GM19328 (cell line): ENCODE measurements around the gene CYP46A1.

Experiments used
- ATAC-seq: cut with Tn5 transposase; IDR thresholded peaks from one replicate; pipeline ENCODE4 v1.9.1; 2021; ENCODE audit warnings: mild to moderate bottlenecking, moderate library complexity; ENCODE audit not compliant: unreplicated experiment

CYP46A1 gene

GRCh38 chr14:99707420-99707819, 23.3 kb downstream of the CYP46A1 start:
- ATAC-seq, result no peak

DNA sequence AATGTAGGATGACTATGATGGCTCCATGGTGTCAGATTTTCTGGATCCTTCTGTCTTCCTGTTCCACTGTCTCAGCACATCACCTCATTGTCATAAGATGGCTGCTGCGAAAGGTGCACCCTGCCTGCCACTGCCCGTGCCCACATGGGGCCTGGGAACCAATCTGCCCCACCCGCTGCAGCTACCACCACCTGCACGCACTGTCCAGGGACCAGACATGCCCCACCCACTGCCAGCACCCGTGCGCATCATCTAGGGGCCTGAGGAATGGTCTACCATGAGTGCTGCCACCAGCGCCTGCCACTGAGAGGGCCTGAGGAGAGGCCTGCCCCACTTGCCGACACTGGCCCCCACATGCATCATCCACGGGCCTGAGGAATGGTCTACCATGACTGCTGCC, 23.8 kb downstream of the CYP46A1 start:
- no peak for ATAC-seq

- no peak for ATAC-seq
These were observed 24.4 kb downstream of the CYP46A1 start for GRCh38 chr14:99708449-99708848.

DNA sequence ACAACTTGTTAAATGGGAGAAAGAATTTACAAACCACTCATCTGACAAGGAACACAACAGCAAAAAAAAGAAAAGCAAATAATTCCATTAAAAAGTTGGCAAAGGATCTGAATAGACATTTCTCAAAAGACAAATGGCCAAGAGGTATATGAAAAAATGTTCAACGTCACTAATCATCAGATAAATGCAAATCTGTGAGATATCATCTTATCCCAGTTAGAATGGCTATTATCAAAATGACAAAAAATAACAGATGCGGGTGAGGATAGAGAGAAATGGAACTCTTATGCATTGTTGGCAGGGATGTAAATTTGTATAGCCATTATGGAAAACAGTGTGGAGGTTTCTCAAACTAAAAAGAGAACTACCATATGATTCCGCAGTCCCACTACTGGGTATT, 29.9 kb downstream of the CYP46A1 start:
- ATAC-seq, result no peak

GRCh38 chr14:99715266-99716000, 31.3 kb downstream of the CYP46A1 start:
- ATAC-seq, result no peak

GRCh38 chr14:99716091-99716849, 32.2 kb downstream of the CYP46A1 start:
- no peak for ATAC-seq

GRCh38 chr14:99716850-99717681, 33.0 kb downstream of the CYP46A1 start:
- no peak for ATAC-seq

- no peak for ATAC-seq
These were observed 33.5 kb downstream of the CYP46A1 start for GRCh38 chr14:99717682-99718013.

DNA sequence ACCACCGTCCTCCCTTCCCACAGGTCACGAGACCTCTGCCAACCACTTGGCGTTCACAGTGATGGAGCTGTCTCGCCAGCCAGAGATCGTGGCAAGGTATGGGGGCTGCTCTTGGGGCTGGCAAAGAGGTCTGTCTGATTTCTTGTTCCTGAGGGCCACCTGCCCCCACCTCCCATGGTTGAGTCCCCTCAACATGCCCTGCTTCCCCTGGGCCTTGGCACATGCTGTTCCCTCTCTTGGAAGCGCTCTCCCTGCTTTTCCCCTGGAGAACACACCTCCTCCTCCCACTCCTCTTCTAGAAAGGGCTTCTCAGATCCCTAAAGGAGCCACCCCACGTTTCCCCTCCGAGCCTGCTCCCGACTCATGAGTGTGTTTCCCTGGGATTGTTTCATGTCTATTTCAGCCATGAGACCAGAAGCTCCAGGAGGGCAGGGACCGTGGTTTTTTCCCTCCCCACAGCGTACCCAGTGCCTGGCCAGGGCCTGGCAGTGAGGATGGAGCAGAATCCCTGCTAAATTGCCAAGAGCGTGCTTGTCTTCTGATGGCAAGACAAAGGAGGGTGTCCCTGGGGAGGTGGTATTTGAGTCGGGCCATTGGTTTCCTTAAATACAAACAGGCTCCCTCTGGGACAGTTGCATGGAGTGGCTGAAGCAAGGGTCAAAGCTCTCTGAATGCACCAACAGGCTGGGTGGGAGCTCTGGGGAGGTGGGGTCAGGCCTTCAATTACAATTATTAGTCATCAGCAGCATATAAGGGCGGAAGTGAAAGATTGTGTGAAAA, 34.1 kb downstream of the CYP46A1 start:
- peak; percentile 92 for ATAC-seq

- peak; percentile 51 for ATAC-seq
These were observed 34.7 kb downstream of the CYP46A1 start for GRCh38 chr14:99718811-99719192.

DNA sequence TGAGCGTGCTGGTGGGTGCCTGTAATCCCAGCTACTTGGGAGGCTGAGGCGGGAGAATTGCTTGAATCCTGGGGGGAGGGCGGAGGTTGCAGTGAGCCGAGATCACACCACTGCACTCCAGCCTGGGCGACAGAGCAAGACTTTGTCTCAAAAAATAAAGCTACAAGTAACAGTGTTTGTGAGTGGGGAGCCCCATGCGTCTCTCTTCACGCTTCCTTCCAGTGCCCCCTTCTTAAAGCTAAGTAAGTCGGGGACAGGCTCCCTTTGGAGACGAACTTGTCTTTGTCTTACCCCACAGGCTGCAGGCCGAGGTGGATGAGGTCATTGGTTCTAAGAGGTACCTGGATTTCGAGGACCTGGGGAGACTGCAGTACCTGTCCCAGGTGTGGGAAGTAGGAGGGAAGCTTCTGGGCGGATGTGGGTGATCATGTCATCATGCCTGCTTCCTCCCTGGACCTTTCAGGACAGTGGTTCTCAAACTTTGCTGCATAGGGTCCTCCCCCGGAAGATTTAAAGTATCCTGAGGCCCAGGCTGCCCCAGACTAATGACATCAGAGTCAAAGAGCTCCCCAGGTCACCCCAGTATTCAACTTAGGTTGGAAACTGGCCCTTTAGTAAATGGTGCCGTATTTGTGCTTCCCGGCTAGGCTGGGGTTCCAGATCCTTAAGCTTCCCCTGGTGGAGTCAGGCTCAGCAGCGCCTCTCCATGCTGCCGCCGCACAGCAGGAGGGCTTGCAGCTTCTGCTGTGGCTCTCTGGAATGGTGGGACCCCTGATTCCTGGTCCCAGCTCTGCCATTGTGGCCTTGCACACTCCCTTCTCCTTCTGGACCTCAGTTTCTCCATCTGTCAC, 37.1 kb downstream of the CYP46A1 start:
- no peak for ATAC-seq

DNA sequence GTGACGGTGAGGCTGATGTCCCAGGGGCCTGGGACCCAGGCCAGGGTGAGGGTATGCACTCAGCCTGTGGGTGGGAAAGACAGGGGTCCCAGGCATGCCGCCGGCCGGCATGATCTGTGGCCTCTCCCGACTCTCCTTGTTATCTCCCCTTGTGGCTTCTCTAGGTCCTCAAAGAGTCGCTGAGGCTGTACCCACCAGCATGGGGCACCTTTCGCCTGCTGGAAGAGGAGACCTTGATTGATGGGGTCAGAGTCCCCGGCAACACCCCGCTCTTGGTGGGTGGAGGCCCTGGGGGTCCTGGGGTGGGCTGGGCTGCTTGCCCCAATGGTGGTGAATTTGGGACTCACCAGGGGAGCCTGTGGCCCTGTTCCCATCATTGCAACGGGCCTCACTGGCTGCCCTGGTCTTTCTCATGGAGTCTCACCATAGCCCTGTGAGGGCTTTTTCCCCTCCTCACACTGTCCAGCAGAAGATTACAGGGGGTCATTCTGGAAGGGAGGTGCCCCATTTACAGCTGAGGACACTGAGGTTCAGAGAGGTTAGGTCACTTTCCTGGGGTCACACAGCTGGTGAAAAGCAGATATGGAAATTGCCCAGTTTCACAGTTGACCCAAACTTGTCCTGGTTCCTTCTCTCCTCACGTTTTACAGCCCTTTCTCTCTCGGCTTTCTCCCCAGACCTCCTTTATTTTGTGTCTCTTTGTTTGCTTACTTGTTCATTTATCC, 37.9 kb downstream of the CYP46A1 start:
- ATAC-seq, result no peak

GRCh38 chr14:99722741-99723140, 38.6 kb downstream of the CYP46A1 start:
- no peak for ATAC-seq

- ATAC-seq, result no peak
These were observed 40.2 kb downstream of the CYP46A1 start for GRCh38 chr14:99724196-99724891.

- ATAC-seq, result no peak
These were observed 41.1 kb downstream of the CYP46A1 start for GRCh38 chr14:99724939-99725773.

DNA sequence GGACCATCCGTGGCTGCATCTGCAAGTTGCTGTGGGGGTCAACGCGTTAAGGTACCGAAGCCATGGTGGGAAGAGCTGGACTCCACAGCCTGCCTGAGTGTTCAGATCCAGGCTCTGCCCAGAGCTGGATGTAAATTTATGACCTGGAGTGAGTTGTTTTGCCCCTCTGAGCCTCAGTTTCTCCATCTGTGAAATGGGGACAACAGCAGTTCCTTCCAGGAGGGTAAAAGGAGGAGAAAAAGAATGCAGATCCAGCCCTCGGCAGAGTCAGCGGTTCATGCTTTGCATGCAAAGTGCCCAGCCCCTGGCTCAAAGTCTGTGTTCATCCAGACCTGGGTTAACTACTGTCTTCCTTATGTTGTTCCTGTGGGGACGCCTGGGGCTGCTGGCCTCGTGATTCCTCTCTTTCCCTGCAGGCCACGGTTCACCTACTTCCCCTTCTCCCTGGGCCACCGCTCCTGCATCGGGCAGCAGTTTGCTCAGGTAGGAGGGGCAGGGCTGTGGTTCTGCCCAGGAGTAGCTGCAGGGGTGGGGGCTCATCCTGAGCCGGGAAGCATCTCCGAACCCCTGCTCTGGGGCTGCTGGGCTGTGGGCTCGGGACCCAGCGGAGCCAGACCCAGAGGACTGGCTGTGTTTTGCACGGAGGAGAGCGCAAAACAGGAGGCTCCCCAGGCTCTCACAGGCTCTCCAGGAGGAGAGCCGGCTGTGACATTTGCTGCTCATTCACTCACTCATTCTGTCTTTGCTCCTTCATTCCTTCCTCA, 41.9 kb downstream of the CYP46A1 start:
- no peak for ATAC-seq

- no peak for ATAC-seq
These were observed 42.5 kb downstream of the CYP46A1 start for GRCh38 chr14:99726538-99727095.
